ENCODE results near the gene WDFY4. TPM values are rescaled to one million over a fixed set of nuclear protein-coding genes. Genes with fewer than 3 reads are reported as not detected.

Gene WDFY4
- 0.01 TPM for polyA plus RNA-seq (2013, experiment 1 of 2)
- not detected for polyA plus RNA-seq (2013, experiment 2 of 2)

GRCh38 chr10:48684792-48685623 is at the start of gene WDFY4:
WDFY4 (plus strand) TSS chr10:48684873; CDS start chr10:48709733, 24,860 bp downstream.
- no peak within 1 kb of the TSS for H3K4me2 ChIP-seq (ENCODE audit: insufficient read depth, low read length, poor library complexity, severe bottlenecking)
- no peak within 1 kb of the TSS for H2BK15ac ChIP-seq (ENCODE audit: low read length)
- peak within 1 kb of the TSS; percentile 7 for H3K18ac ChIP-seq (ENCODE audit: low read length)
- no peak within 1 kb of the TSS for H2AFZ ChIP-seq (ENCODE audit: low read length)
- no peak for DNase-seq (ENCODE audit: low spot score)
- H3K14ac ChIP-seq (ENCODE audit: low read length): peak within 1 kb of the TSS; percentile 71
- H3K4me1 ChIP-seq (ENCODE audit: control insufficient read depth in 2 of 2, insufficient read depth in 1 of 2, low read depth in 1 of 2, low read length in 2 of 2): no peaks in the 10 kb centered on the region
- H3K36me3 ChIP-seq (replicated peaks in 1 of 2; ENCODE audit: control insufficient read depth in 2 of 2, insufficient read depth in 2 of 2, low read length in 2 of 2): no peaks in the 10 kb centered on the region
- H2AK5ac ChIP-seq (ENCODE audit: low read depth, low read length): no peak within 1 kb of the TSS
- peak within 1 kb of the TSS; percentile 53 for H3K4ac ChIP-seq (ENCODE audit: low read length)
- H2BK12ac ChIP-seq (ENCODE audit: low read length): no peak within 1 kb of the TSS
- WGBS, 2 donors (ENCODE audit: extremely low coverage in 2 of 2, insufficient read length in 2 of 2, insufficient replicate concordance in 1 of 2): no CpG with 5 or more reads among the region's 23 CpGs
- H4K91ac ChIP-seq (ENCODE audit: low read depth, low read length, poor library complexity): no peak within 1 kb of the TSS
- H3K27ac ChIP-seq (replicated peaks; ENCODE audit: low read length): no peak within 1 kb of the TSS
- H2BK120ac ChIP-seq (ENCODE audit: low read depth, low read length): no peak within 1 kb of the TSS
- H3K4me3 ChIP-seq (ENCODE audit: low read length in 2 of 2): peak within 1 kb of the TSS in 1 of 2 donors; percentile 30
- no peaks in the 10 kb centered on the region for H3K27me3 ChIP-seq (ENCODE audit: control insufficient read depth in 3 of 3, insufficient read depth in 3 of 3, low read depth in 1 of 3, low read length in 3 of 3)
- H4K8ac ChIP-seq (ENCODE audit: low read depth, low read length): no peak within 1 kb of the TSS
- peak within 1 kb of the TSS; percentile 15 for H3K9ac ChIP-seq (ENCODE audit: low read depth, low read length, poor library complexity)
- H2BK5ac ChIP-seq (ENCODE audit: low read length): peak within 1 kb of the TSS; percentile 39
- no peaks in the 10 kb centered on the region for H3K9me3 ChIP-seq (replicated peaks in 1 of 2; ENCODE audit: control insufficient read depth in 2 of 2, insufficient read depth in 1 of 2, low read depth in 1 of 2, low read length in 2 of 2)
- H3K79me1 ChIP-seq (ENCODE audit: low read depth, low read length): no peaks in the 10 kb centered on the region
- peak within 1 kb of the TSS; percentile 65 for H3K23ac ChIP-seq (ENCODE audit: low read depth, low read length, poor library complexity)

GRCh38 chr10:48634984-48635557 is 49.6 kb upstream of the WDFY4 start:
- Histone ChIP-seq H3K36me3 (replicated peaks in 1 of 2; ENCODE audit: control insufficient read depth in 2 of 2, insufficient read depth in 2 of 2, low read length in 2 of 2) (no peaks in the 10 kb centered on the region), H3K23ac (ENCODE audit: low read depth, low read length, poor library complexity) (no peak overlapping the region), H3K4me3 (ENCODE audit: low read length in 2 of 2) (no peak overlapping the region), H2BK15ac (ENCODE audit: low read length) (no peak overlapping the region), H3K4me2 (ENCODE audit: insufficient read depth, low read length, poor library complexity, severe bottlenecking) (no peak overlapping the region), H3K27me3 (ENCODE audit: control insufficient read depth in 3 of 3, insufficient read depth in 3 of 3, low read depth in 1 of 3, low read length in 3 of 3) (no peaks in the 10 kb centered on the region), H3K14ac (ENCODE audit: low read length) (no peak overlapping the region), H3K4me1 (ENCODE audit: control insufficient read depth in 2 of 2, insufficient read depth in 1 of 2, low read depth in 1 of 2, low read length in 2 of 2) (no peaks in the 10 kb centered on the region), H3K27ac (replicated peaks; ENCODE audit: low read length) (no peak overlapping the region), H3K79me1 (ENCODE audit: low read depth, low read length) (no peaks in the 10 kb centered on the region), H3K9ac (ENCODE audit: low read depth, low read length, poor library complexity) (no peak overlapping the region), H3K9me3 (replicated peaks in 1 of 2; ENCODE audit: control insufficient read depth in 2 of 2, insufficient read depth in 1 of 2, low read depth in 1 of 2, low read length in 2 of 2) (no peaks in the 10 kb centered on the region), H4K8ac (ENCODE audit: low read depth, low read length) (no peak overlapping the region), H2BK5ac (ENCODE audit: low read length) (no peak overlapping the region), H4K91ac (ENCODE audit: low read depth, low read length, poor library complexity) (no peak overlapping the region), H2AK5ac (ENCODE audit: low read depth, low read length) (no peak overlapping the region), H3K18ac (ENCODE audit: low read length) (no peak overlapping the region), H2AFZ (ENCODE audit: low read length) (no peak overlapping the region), H2BK120ac (ENCODE audit: low read depth, low read length) (no peak overlapping the region), H2BK12ac (ENCODE audit: low read length) (no peak overlapping the region), H3K4ac (ENCODE audit: low read length) (no peak overlapping the region)
- no CpG with 5 or more reads among the region's 8 CpGs for WGBS, 2 donors (ENCODE audit: extremely low coverage in 2 of 2, insufficient read length in 2 of 2, insufficient replicate concordance in 1 of 2)
- no peak for DNase-seq (ENCODE audit: low spot score)

- no peak overlapping the region for H2BK120ac ChIP-seq (ENCODE audit: low read depth, low read length)
- H3K27ac ChIP-seq (replicated peaks; ENCODE audit: low read length): no peak overlapping the region
- no peak overlapping the region for H4K8ac ChIP-seq (ENCODE audit: low read depth, low read length)
- H2BK5ac ChIP-seq (ENCODE audit: low read length): no peak overlapping the region
- H3K4me2 ChIP-seq (ENCODE audit: insufficient read depth, low read length, poor library complexity, severe bottlenecking): no peak overlapping the region
- no peak overlapping the region for H3K18ac ChIP-seq (ENCODE audit: low read length)
- no peak overlapping the region for H3K9ac ChIP-seq (ENCODE audit: low read depth, low read length, poor library complexity)
- no peak for DNase-seq (ENCODE audit: low spot score)
- no peaks in the 10 kb centered on the region for H3K9me3 ChIP-seq (replicated peaks in 1 of 2; ENCODE audit: control insufficient read depth in 2 of 2, insufficient read depth in 1 of 2, low read depth in 1 of 2, low read length in 2 of 2)
- H3K4me1 ChIP-seq (ENCODE audit: control insufficient read depth in 2 of 2, insufficient read depth in 1 of 2, low read depth in 1 of 2, low read length in 2 of 2): no peaks in the 10 kb centered on the region
- WGBS, 2 donors (ENCODE audit: extremely low coverage in 2 of 2, insufficient read length in 2 of 2, insufficient replicate concordance in 1 of 2): no CpG with 5 or more reads among the region's 3 CpGs
- no peak overlapping the region for H2BK12ac ChIP-seq (ENCODE audit: low read length)
- H4K91ac ChIP-seq (ENCODE audit: low read depth, low read length, poor library complexity): no peak overlapping the region
- H3K36me3 ChIP-seq (replicated peaks in 1 of 2; ENCODE audit: control insufficient read depth in 2 of 2, insufficient read depth in 2 of 2, low read length in 2 of 2): no peaks in the 10 kb centered on the region
- no peaks in the 10 kb centered on the region for H3K27me3 ChIP-seq (ENCODE audit: control insufficient read depth in 3 of 3, insufficient read depth in 3 of 3, low read depth in 1 of 3, low read length in 3 of 3)
- no peak overlapping the region for H2BK15ac ChIP-seq (ENCODE audit: low read length)
- no peak overlapping the region for H3K4me3 ChIP-seq (ENCODE audit: low read length in 2 of 2)
- H2AK5ac ChIP-seq (ENCODE audit: low read depth, low read length): no peak overlapping the region
- no peaks in the 10 kb centered on the region for H3K79me1 ChIP-seq (ENCODE audit: low read depth, low read length)
- no peak overlapping the region for H3K4ac ChIP-seq (ENCODE audit: low read length)
- no peak overlapping the region for H3K23ac ChIP-seq (ENCODE audit: low read depth, low read length, poor library complexity)
- H2AFZ ChIP-seq (ENCODE audit: low read length): no peak overlapping the region
- peak overlapping the region; percentile 57 for H3K14ac ChIP-seq (ENCODE audit: low read length)
These were observed 48.4 kb upstream of the WDFY4 start for GRCh38 chr10:48636231-48636630.

GRCh38 chr10:48636901-48637300 is 47.8 kb upstream of the WDFY4 start:
- Histone ChIP-seq H3K4me3 (ENCODE audit: low read length in 2 of 2) (no peak overlapping the region), H4K91ac (ENCODE audit: low read depth, low read length, poor library complexity) (no peak overlapping the region), H3K27ac (replicated peaks; ENCODE audit: low read length) (no peak overlapping the region), H3K9ac (ENCODE audit: low read depth, low read length, poor library complexity) (no peak overlapping the region), H3K4me2 (ENCODE audit: insufficient read depth, low read length, poor library complexity, severe bottlenecking) (no peak overlapping the region), H3K4ac (ENCODE audit: low read length) (no peak overlapping the region), H3K27me3 (ENCODE audit: control insufficient read depth in 3 of 3, insufficient read depth in 3 of 3, low read depth in 1 of 3, low read length in 3 of 3) (no peaks in the 10 kb centered on the region), H3K14ac (ENCODE audit: low read length) (no peak overlapping the region), H2BK120ac (ENCODE audit: low read depth, low read length) (no peak overlapping the region), H3K23ac (ENCODE audit: low read depth, low read length, poor library complexity) (no peak overlapping the region), H3K9me3 (replicated peaks in 1 of 2; ENCODE audit: control insufficient read depth in 2 of 2, insufficient read depth in 1 of 2, low read depth in 1 of 2, low read length in 2 of 2) (no peaks in the 10 kb centered on the region), H2BK15ac (ENCODE audit: low read length) (no peak overlapping the region), H2BK5ac (ENCODE audit: low read length) (no peak overlapping the region), H3K36me3 (replicated peaks in 1 of 2; ENCODE audit: control insufficient read depth in 2 of 2, insufficient read depth in 2 of 2, low read length in 2 of 2) (no peaks in the 10 kb centered on the region), H3K79me1 (ENCODE audit: low read depth, low read length) (no peaks in the 10 kb centered on the region), H2AFZ (ENCODE audit: low read length) (no peak overlapping the region), H3K4me1 (ENCODE audit: control insufficient read depth in 2 of 2, insufficient read depth in 1 of 2, low read depth in 1 of 2, low read length in 2 of 2) (no peaks in the 10 kb centered on the region), H4K8ac (ENCODE audit: low read depth, low read length) (no peak overlapping the region), H3K18ac (ENCODE audit: low read length) (no peak overlapping the region), H2AK5ac (ENCODE audit: low read depth, low read length) (no peak overlapping the region), H2BK12ac (ENCODE audit: low read length) (no peak overlapping the region)
- no peak for DNase-seq (ENCODE audit: low spot score)
- no CpG with 5 or more reads among the region's 3 CpGs for WGBS, 2 donors (ENCODE audit: extremely low coverage in 2 of 2, insufficient read length in 2 of 2, insufficient replicate concordance in 1 of 2)
